ENCODE measurements around the gene SLX4IP.

The SLX4IP gene

GRCh38 chr20:10465135-10465534 lies 30.0 kb downstream of the SLX4IP start:
- DNase-seq (ENCODE audit: low spot score) (no peak), FAIRE-seq (no peak)

- FAIRE-seq (no peak), DNase-seq (ENCODE audit: low spot score) (no peak)
Observed at GRCh38 chr20:10466325-10466724, 31.2 kb downstream of the SLX4IP start.

GRCh38 chr20:10466855-10467254 lies 31.8 kb downstream of the SLX4IP start:
- DNase-seq (ENCODE audit: low spot score), result no peak
- FAIRE-seq, result no peak

GRCh38 chr20:10467681-10468339 lies 32.7 kb downstream of the SLX4IP start:
- FAIRE-seq (no peak), DNase-seq (ENCODE audit: low spot score) (no peak)

GRCh38 chr20:10468340-10468845 lies 33.3 kb downstream of the SLX4IP start:
- FAIRE-seq, result no peak
- no peak for DNase-seq (ENCODE audit: low spot score)

GRCh38 chr20:10469056-10469455 lies 34.0 kb downstream of the SLX4IP start:
- no peak for FAIRE-seq

GRCh38 chr20:10469599-10469998 lies 34.5 kb downstream of the SLX4IP start:
- FAIRE-seq, result no peak

More at GRCh38 chr20:10469056-10469455, 34.0 kb downstream of the SLX4IP start:
- no peak for DNase-seq (ENCODE audit: low spot score)

GRCh38 chr20:10470276-10470675 lies 35.2 kb downstream of the SLX4IP start:
- no peak for DNase-seq (ENCODE audit: low spot score)
- FAIRE-seq, result no peak

More at GRCh38 chr20:10469599-10469998, 34.5 kb downstream of the SLX4IP start:
- peak; percentile 25 for DNase-seq (ENCODE audit: low spot score)

- FAIRE-seq (no peak), DNase-seq (ENCODE audit: low spot score) (no peak)
Observed at GRCh38 chr20:10472871-10473270, 37.8 kb downstream of the SLX4IP start.

- no peak for FAIRE-seq
Observed at GRCh38 chr20:10474606-10475184, 39.6 kb downstream of the SLX4IP start.

GRCh38 chr20:10475225-10475624 lies 40.1 kb downstream of the SLX4IP start:
- FAIRE-seq, result no peak
- no peak for DNase-seq (ENCODE audit: low spot score)

More at GRCh38 chr20:10474606-10475184, 39.6 kb downstream of the SLX4IP start:
- no peak for DNase-seq (ENCODE audit: low spot score)

GRCh38 chr20:10476319-10476724 lies 41.2 kb downstream of the SLX4IP start:
- DNase-seq (ENCODE audit: low spot score) (no peak), FAIRE-seq (no peak)

GRCh38 chr20:10478205-10478604 lies 43.1 kb downstream of the SLX4IP start:
- no peak for DNase-seq (ENCODE audit: low spot score)
- FAIRE-seq, result no peak

- DNase-seq (ENCODE audit: low spot score), result no peak
- FAIRE-seq, result no peak
Observed at GRCh38 chr20:10478930-10479329, 43.8 kb downstream of the SLX4IP start.

- no peak for DNase-seq (ENCODE audit: low spot score)
Observed at GRCh38 chr20:10481676-10482075, 46.6 kb downstream of the SLX4IP start.

GRCh38 chr20:10483691-10484090 lies 48.6 kb downstream of the SLX4IP start:
- DNase-seq (ENCODE audit: low spot score) (no peak), FAIRE-seq (no peak)

More at GRCh38 chr20:10481676-10482075, 46.6 kb downstream of the SLX4IP start:
- no peak for FAIRE-seq

- FAIRE-seq (no peak), DNase-seq (ENCODE audit: low spot score) (peak; percentile 26)
Observed at GRCh38 chr20:10487142-10488136, 52.3 kb downstream of the SLX4IP start.

- no peak for DNase-seq (ENCODE audit: low spot score)
- FAIRE-seq, result no peak
Observed at GRCh38 chr20:10488534-10488933, 53.4 kb downstream of the SLX4IP start.

- FAIRE-seq (no peak), DNase-seq (ENCODE audit: low spot score) (no peak)
Observed at GRCh38 chr20:10489853-10490252, 54.7 kb downstream of the SLX4IP start.

- FAIRE-seq, result no peak
- DNase-seq (ENCODE audit: low spot score), result no peak
Observed at GRCh38 chr20:10490257-10490656, 55.2 kb downstream of the SLX4IP start.

GRCh38 chr20:10490706-10491105 lies 55.6 kb downstream of the SLX4IP start:
- DNase-seq (ENCODE audit: low spot score), result no peak
- FAIRE-seq, result no peak

GRCh38 chr20:10492065-10492464 lies 57.0 kb downstream of the SLX4IP start:
- DNase-seq (ENCODE audit: low spot score), result no peak
- FAIRE-seq, result no peak

Measured in urothelium cell line (cell line).